Astrocyte of the hippocampus (primary cell): ENCODE data around the gene ANKRD40CL.
"Not testable (repeated sequence)": the region's sequence is repeated elsewhere in the genome, so short reads cannot be mapped to it uniquely, and the experiment has no call there.

Source experiments
- DNase-seq: peaks from one replicate; pipeline ENCODE4 v3.0.0; 2011; ENCODE audit warnings: low read depth, low spot score

Gene ANKRD40CL

GRCh38 chr17:50767446-50767845 lies at the start of gene ANKRD40CL:
Gene ANKRD40CL (minus strand): TSS chr17:50767518. CDS start chr17:50766913, 605 bp downstream.
- no peak for DNase-seq

DNA sequence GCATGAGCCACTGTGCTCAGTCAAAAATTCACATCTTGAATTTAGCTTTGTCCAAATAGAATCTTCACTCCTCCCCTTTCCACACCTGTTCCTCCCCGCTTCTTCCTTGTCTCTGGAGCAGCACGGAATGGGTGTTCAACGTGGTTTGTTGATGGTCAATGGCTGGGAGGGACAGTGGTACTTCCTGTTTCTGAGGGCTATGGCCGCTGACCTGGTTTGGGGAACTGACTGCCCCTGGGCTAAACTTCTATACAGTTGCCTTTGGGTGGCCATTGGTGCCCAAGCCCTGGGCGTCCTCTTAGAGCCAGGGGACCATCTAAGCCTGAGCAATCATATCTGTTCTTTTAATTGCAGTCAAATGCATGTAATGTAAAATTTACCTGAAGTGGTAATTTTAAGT lies 49.0 kb upstream of the ANKRD40CL start:
- no peak for DNase-seq

- DNase-seq, result no peak
Measured at GRCh38 chr17:50815400-50815799, 48.1 kb upstream of the ANKRD40CL start.

- DNase-seq, result no peak
Measured at GRCh38 chr17:50813583-50813982, 46.3 kb upstream of the ANKRD40CL start.

- no peak for DNase-seq
Measured at GRCh38 chr17:50808888-50809287, 41.6 kb upstream of the ANKRD40CL start.

GRCh38 chr17:50808413-50808812 lies 41.1 kb upstream of the ANKRD40CL start:
- no peak for DNase-seq

GRCh38 chr17:50807675-50808074 lies 40.4 kb upstream of the ANKRD40CL start:
- DNase-seq, result no peak

DNA sequence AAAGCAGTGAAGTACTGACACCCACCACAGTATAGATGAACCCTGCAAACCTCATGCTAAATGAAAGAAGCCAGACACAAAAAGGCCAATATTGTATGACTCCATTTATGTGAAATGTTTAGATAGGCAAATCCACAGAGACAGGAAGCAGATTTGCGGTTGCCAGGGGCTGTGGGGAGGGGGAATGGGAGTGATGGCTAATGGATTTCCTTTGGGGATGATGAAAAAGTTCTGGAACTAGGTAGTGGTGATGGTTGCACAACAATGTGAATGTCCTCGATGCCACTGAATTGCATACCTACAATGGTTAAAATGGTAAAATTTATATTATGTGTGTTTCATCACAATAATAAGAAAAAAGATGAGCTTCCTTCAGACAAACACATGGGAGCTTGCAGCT lies 39.7 kb upstream of the ANKRD40CL start:
- no peak for DNase-seq

- DNase-seq, result peak; percentile 68
Measured at GRCh38 chr17:50806141-50806643, 38.9 kb upstream of the ANKRD40CL start.

DNA sequence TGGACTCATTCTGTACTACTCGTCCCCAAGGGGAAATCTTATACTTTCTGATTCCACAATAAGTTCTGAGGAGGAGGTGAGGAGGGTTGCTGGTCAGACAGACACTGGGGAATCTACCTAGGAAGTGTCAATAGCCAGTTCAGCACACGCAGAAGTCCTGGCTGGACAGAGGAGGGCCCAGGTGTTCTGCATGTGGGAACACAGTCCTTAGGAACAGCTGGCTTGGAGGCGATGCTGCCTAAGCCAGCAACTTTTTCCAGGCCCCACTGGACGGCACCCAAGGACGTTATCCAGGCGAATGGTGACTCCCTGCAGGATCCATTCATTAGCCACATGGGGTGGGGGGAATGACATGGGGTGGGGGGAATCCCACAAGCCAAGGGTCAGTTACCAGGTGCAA lies 38.2 kb upstream of the ANKRD40CL start:
- DNase-seq, result no peak

DNA sequence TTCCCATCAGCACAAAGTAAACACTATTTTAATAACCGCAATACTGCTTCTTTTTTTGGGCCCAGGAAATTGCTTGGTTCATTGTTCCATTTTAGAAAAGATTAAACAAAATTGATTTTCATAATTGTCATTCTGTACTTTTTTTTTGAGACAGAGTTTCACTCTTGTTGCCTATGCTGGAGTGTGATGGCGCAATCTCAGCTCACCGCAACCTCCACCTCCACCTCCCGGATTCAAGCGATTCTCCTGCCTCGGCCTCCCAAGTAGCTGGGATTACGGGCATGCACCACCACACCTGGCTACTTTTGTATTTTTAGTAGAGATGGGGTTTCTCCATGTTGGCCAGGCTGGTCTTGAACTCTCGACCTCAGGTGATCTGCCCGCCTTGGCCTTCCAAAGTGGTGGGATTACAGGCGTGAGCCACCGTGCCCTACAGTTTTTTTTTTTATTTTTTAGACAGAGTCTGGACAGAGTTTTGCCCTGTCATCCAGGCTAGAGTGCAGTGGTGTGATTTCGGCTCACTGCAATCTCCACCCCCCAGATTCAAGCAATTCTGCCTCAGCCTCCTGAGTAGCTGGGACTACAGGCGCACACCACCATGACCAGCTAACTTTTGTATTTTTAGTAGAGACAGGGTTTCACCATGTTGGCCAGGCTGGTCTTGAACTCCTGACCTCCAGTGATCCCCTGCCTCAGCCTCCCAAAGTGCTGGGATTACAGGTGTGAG lies 37.6 kb upstream of the ANKRD40CL start:
- not testable (repeated sequence) for DNase-seq

GRCh38 chr17:50803676-50804075 lies 36.4 kb upstream of the ANKRD40CL start:
- no peak for DNase-seq

DNA sequence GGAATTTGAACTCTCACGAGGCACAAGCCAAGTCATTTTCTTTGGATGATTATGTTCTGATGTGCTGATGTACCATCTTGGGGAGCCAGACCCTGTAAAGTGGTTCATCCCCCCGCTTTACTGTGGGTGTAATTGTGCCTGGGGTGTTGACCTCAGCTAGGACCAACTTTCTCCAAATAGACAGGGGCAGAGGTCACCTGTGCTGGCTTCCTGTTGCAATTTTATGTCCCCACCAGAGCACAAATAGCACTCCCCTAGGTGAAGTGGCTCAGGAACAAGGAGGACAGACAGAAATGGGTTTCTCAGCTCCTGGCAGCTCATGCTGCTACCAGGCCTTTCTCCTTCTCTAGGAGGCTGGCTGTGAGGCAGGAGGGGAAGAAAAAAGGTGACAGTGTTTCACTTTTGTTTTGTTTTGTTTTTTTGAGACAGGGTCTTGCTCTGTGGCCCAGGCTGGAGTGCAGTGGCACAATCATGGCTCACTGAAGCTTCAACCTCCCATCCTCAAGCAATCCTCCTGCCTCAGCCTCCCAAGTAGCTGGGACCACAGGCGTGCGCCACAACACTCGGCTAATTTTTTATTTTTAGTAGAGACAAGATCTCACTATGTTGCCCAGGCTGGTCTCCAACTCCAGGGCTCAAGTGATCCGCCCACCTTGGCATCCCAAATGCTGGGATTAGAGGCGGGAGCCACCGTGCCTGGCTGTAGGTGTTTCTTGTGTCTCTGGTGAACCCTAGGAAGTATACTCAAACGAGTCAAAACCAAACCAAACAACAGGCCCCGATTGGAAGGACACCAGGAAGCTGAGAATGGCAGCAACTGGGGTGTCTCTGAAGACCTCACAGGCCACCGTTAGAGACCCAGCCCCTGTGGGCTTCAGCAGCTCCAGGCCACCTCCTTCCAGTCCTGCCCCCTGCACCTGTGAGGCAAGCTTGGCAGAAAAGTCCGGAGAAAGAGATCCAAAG lies 35.6 kb upstream of the ANKRD40CL start:
- DNase-seq, result no peak

- no peak for DNase-seq
Measured at GRCh38 chr17:50800196-50800700, 32.9 kb upstream of the ANKRD40CL start.

DNA sequence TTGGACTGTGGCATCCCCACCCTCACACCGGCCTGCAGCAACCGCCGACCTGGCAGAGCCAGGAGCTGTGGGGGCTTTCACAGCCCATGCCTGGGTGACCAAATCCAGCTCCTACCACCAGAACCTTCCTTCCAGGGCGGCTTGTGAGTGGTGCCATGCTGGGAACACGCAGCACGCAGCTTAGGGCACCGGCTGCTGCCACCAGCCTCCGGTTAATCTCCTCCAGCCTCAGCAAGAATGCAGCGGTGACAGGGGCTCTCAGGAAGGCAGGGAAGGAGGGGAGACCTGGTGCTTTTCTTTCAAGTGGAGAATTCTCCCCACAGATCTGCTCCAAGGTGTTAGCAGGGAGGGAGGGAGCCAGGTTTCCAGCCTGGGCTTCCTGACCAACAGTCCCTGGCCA lies 32.3 kb upstream of the ANKRD40CL start:
- no peak for DNase-seq

DNA sequence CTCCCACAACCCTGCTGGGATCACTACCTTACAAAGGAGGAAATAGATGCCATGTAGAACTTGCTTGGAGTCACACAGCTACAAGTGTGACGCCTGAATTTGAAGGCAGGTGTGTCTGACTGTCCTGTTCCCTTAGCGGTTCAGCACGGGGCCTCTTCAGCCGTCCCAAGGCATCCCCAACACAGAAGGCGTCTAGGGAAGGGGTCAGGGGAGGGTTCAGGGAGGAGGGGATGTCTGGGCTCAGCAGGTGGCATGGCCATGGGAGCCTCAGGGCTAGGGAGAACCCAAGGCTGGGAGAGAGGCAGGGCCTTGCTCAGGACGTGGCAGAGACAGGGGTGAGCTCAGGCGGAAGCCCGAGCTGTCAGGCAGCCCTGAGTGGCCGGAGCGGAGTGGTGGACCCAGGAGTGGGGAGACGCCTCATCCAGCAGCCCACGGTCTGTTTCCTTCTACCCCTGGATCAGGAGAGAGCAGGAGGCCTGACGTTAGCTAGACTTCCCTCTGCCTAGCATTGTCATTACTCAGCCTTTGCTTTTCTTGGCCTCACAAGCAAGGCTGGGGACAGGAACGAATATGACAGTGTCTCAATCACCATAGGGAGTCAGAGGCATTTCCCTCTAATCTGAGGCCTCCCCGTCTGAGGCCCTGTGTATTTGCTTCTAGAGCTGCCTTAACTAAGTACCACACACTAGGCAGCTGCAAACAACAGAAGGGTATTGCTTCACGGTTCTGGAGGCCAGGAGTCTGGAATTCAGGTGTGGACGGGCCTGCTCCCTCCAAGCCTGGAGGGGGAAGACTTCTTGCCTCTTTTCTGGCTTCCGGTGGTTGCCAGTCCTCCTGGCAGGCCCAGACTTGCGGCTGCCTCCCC lies 31.3 kb upstream of the ANKRD40CL start:
- DNase-seq, result no peak

DNA sequence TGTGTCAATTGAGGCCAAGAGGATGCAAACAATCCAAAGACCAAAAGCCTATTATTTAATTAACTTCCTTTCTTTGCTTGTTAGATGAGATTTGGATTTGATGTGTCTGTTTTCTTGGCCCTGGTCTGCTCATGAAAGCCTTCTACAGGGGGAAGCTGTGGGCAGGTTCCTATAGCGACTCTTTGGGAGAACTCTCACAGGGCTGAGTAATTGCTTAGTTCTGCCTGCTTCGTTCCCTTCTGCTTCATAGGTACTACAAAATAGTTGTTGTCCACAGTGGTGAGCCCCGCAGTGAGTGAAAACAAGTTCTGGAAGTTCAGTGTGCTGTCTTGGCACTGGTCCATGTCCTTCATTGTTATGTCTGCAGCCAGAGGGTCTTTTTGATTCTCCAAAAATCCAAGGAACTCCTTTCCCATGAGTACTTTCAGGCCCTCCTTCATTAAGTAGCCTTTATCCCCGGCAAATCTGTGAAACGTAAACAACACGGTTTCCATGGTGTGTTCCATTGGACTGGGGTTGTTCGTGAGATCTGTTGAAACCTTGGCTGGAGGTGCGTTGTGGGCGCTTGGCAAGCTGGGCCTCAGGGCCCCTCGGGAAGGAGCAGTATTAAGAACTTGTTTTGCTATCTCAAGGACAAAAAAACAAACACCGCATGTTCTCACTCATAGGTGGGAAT lies 30.0 kb upstream of the ANKRD40CL start:
- peak; percentile 66 for DNase-seq

GRCh38 chr17:50794361-50794760 lies 27.0 kb upstream of the ANKRD40CL start:
- DNase-seq, result no peak

GRCh38 chr17:50793007-50793406 lies 25.7 kb upstream of the ANKRD40CL start:
- DNase-seq, result no peak

GRCh38 chr17:50792132-50792531 lies 24.8 kb upstream of the ANKRD40CL start:
- DNase-seq, result no peak

DNA sequence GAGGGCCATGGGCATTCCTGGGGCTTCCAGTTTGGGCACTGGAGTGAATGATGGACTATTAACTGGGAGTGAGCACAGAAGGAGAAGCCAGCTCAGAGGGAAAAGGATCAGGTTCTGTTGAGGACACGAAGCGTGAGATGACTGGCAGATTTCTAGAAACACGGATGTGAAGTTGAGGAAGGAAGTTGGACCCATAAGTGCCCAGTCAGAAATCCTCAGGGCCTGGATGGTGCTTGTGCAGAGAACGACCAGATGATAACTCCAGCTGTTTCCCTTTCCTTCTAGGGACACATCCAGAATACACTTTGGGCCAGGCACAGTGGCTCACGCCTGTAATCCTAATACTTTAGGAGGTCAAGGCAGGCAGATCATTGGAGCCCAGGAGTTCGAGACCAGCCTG lies 23.3 kb upstream of the ANKRD40CL start:
- no peak for DNase-seq
